Measurements from ENCODE around the gene GTF2A1L.

GTF2A1L gene

DNA sequence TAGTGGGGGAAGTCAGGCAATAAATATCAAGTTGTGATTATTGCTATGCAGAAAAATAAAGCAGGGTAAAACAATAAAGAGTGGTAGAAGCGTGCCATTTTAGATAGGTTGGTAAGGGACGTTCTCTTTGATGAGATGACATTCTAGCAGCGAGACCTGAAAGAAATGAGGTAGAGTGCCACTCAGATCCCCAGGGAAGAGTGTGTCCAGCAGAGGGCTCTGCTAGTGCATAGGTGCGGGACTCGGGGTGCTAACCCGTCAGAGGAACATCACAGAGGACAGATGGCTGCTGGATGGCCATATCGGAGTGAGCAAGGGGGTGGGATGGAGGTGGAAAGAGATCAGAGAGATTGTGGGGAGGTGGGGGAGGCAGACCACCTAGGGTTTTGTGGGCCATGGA, 16.3 kb upstream of the GTF2A1L start:
- no peaks in the 10 kb centered on the region for H3K27me3 ChIP-seq (ENCODE audit: insufficient read depth, low read length)
- TF ChIP-seq EZH2 (IDR thresholded peaks at IDR 0.05; ENCODE audit: borderline replicate concordance, low read length), result no peak
- TF ChIP-seq, protein P1, sequence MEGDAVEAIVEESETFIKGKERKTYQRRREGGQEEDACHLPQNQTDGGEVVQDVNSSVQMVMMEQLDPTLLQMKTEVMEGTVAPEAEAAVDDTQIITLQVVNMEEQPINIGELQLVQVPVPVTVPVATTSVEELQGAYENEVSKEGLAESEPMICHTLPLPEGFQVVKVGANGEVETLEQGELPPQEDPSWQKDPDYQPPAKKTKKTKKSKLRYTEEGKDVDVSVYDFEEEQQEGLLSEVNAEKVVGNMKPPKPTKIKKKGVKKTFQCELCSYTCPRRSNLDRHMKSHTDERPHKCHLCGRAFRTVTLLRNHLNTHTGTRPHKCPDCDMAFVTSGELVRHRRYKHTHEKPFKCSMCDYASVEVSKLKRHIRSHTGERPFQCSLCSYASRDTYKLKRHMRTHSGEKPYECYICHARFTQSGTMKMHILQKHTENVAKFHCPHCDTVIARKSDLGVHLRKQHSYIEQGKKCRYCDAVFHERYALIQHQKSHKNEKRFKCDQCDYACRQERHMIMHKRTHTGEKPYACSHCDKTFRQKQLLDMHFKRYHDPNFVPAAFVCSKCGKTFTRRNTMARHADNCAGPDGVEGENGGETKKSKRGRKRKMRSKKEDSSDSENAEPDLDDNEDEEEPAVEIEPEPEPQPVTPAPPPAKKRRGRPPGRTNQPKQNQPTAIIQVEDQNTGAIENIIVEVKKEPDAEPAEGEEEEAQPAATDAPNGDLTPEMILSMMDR (IDR thresholded peaks at IDR 0.05; ENCODE audit: low read length), result peak; percentile 57
- H3K4me2 ChIP-seq (ENCODE audit: low read length), result no peak overlapping the region
- no peak overlapping the region for H3K9ac ChIP-seq (ENCODE audit: low read length)
- no peaks in the 10 kb centered on the region for H3K9me3 ChIP-seq (ENCODE audit: low read length)
- no peaks in the 10 kb centered on the region for H3K9me2 ChIP-seq (ENCODE audit: low read depth, low read length)
- no peak overlapping the region for H2AFZ ChIP-seq (ENCODE audit: low read length)
- H4K20me1 ChIP-seq (ENCODE audit: insufficient read depth, low read length), result no peaks in the 10 kb centered on the region
- no peaks in the 10 kb centered on the region for H3K4me1 ChIP-seq (ENCODE audit: insufficient read depth, low read length, severe bottlenecking)
- H3K27ac ChIP-seq (ENCODE audit: low read depth, low read length, poor library complexity, severe bottlenecking), result no peak overlapping the region
- no peak overlapping the region for H3K4me3 ChIP-seq (ENCODE audit: low read depth, low read length, poor library complexity, severe bottlenecking)
- H3F3A ChIP-seq (ENCODE audit: insufficient read depth, low read length), result no peaks in the 10 kb centered on the region
- H3K79me2 ChIP-seq (ENCODE audit: insufficient read depth, low read length), result no peaks in the 10 kb centered on the region
- H3K36me3 ChIP-seq (ENCODE audit: insufficient read depth, low read length), result no peaks in the 10 kb centered on the region

DNA sequence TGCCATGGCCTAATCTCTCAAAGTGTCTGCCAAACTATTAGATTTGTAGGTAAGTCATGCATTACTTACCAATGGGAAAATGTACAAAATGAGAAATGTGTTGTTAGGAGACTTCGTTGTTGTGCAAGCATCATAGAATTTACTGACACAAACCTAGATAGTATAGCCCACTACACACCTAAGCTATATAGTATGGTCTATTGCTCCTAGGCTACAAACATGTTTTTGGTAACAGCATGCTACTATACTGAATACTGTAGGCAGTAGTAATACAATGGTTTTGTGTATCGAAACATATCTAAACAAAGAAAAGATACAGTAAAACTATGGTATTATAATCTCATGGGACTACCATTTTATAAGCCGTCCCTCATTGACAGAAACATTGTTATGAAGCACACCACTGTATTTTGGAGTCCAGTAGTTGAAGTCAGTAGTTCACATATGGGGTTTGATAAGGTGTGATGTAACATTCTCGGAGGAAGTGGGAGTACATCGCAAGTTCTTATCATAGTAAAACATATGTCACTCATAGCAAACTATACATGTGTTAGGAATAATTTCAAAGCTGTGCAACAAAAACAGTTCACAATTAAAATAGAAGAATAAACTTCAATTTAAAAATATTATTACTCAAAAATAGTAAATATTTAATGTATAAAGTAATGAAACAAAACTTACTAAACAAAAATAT, 12.0 kb upstream of the GTF2A1L start:
- no peaks in the 10 kb centered on the region for H3K9me3 ChIP-seq (ENCODE audit: low read length)
- H3K9ac ChIP-seq (ENCODE audit: low read length), result no peak overlapping the region
- H3K4me3 ChIP-seq (ENCODE audit: low read depth, low read length, poor library complexity, severe bottlenecking), result no peak overlapping the region
- no peaks in the 10 kb centered on the region for H3F3A ChIP-seq (ENCODE audit: insufficient read depth, low read length)
- H3K4me2 ChIP-seq (ENCODE audit: low read length), result no peak overlapping the region
- H2AFZ ChIP-seq (ENCODE audit: low read length), result no peak overlapping the region
- H3K79me2 ChIP-seq (ENCODE audit: insufficient read depth, low read length), result no peaks in the 10 kb centered on the region
- no peaks in the 10 kb centered on the region for H3K27me3 ChIP-seq (ENCODE audit: insufficient read depth, low read length)
- H3K4me1 ChIP-seq (ENCODE audit: insufficient read depth, low read length, severe bottlenecking), result no peaks in the 10 kb centered on the region
- no peaks in the 10 kb centered on the region for H4K20me1 ChIP-seq (ENCODE audit: insufficient read depth, low read length)
- no peak overlapping the region for H3K27ac ChIP-seq (ENCODE audit: low read depth, low read length, poor library complexity, severe bottlenecking)
- TF ChIP-seq, protein P1 (IDR thresholded peaks at IDR 0.05; ENCODE audit: low read length), result no peak
- TF ChIP-seq EZH2 (IDR thresholded peaks at IDR 0.05; ENCODE audit: borderline replicate concordance, low read length), result no peak
- H3K9me2 ChIP-seq (ENCODE audit: low read depth, low read length), result no peaks in the 10 kb centered on the region
- no peaks in the 10 kb centered on the region for H3K36me3 ChIP-seq (ENCODE audit: insufficient read depth, low read length)

DNA sequence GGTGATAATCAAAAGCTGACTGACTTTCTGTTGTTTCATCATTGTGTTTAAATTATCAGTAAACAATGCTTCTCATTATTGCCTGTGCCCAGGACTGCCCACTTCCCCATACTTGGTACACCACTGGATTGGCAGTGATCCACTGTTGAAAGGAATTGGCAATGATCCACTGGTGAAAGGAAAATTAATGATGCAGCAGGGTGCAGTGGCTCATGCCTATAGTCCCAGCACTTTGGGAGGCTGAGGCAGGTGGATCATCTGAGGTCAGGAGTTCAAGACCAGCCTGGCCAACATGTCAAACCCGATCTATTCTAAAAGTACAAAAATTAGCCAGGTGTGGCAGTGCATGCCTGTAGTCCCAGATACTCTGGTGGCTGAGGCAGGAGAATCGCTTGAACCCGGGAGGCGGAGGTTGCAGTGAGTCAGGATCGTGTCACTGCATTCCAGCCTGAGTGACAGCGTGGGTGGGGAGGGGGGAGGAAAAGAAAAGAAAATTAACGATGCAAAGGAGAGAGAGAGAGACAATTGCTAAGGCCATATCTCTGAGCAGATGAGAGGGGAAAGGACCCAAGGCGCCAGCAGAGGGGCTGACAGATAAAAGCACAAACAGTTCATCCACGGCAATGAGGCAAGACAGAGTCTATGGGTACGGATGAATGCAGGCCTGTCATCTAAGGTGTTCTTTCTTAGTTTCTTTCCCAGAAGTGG, 10.2 kb upstream of the GTF2A1L start:
- H3K4me1 ChIP-seq (ENCODE audit: insufficient read depth, low read length, severe bottlenecking), result no peaks in the 10 kb centered on the region
- H3K27me3 ChIP-seq (ENCODE audit: insufficient read depth, low read length), result no peaks in the 10 kb centered on the region
- no peaks in the 10 kb centered on the region for H3K36me3 ChIP-seq (ENCODE audit: insufficient read depth, low read length)
- H3K27ac ChIP-seq (ENCODE audit: low read depth, low read length, poor library complexity, severe bottlenecking), result no peak overlapping the region
- TF ChIP-seq, protein P1 (IDR thresholded peaks at IDR 0.05; ENCODE audit: low read length), result no peak
- TF ChIP-seq EZH2 (IDR thresholded peaks at IDR 0.05; ENCODE audit: borderline replicate concordance, low read length), result no peak
- H3K9me3 ChIP-seq (ENCODE audit: low read length), result no peaks in the 10 kb centered on the region
- no peak overlapping the region for H2AFZ ChIP-seq (ENCODE audit: low read length)
- H3K4me3 ChIP-seq (ENCODE audit: low read depth, low read length, poor library complexity, severe bottlenecking), result no peak overlapping the region
- H3F3A ChIP-seq (ENCODE audit: insufficient read depth, low read length), result no peaks in the 10 kb centered on the region
- H3K9ac ChIP-seq (ENCODE audit: low read length), result no peak overlapping the region
- H3K9me2 ChIP-seq (ENCODE audit: low read depth, low read length), result no peaks in the 10 kb centered on the region
- H3K79me2 ChIP-seq (ENCODE audit: insufficient read depth, low read length), result no peaks in the 10 kb centered on the region
- H3K4me2 ChIP-seq (ENCODE audit: low read length), result no peak overlapping the region
- no peaks in the 10 kb centered on the region for H4K20me1 ChIP-seq (ENCODE audit: insufficient read depth, low read length)
